ENCODE data around the gene ALG2.
A peak's percentile ranks its signal among the peaks of the same experiment; 100 is the strongest.
"Not testable (repeated sequence)": the region's sequence is repeated elsewhere in the genome, so short reads cannot be mapped to it uniquely, and the experiment has no call there.

Gene ALG2

GRCh38 chr9:99222416-99223270 is 901 bp upstream of the ALG2 start:
- no peak for DNase-seq (ENCODE audit: low spot score in 2 of 2)
- peak; percentile 57 for ATAC-seq
- Mint-ChIP-seq H3K4me3 (peak overlapping the region; percentile 100), H3K36me3 (peaks cover 84% of the 10 kb centered on the region), H3K9me3 (no peaks in the 10 kb centered on the region), H3K4me1 (peaks cover 63% of the 10 kb centered on the region), H3K27ac (peak overlapping the region; percentile 100)

GRCh38 chr9:99221266-99221620 is 499 bp downstream of the ALG2 start:
- Mint-ChIP-seq H3K36me3 (peaks cover 82% of the 10 kb centered on the region), H3K4me3 (peak overlapping the region; percentile 100), H3K9me3 (no peaks in the 10 kb centered on the region), H3K27ac (peak overlapping the region; percentile 100), H3K4me1 (peaks cover 64% of the 10 kb centered on the region)
- DNase-seq (ENCODE audit: low spot score in 2 of 2) = no peak
- no peak for ATAC-seq

GRCh38 chr9:99220011-99220410 is 1.7 kb downstream of the ALG2 start:
- Mint-ChIP-seq H3K4me1 (peaks cover 60% of the 10 kb centered on the region), H3K9me3 (no peaks in the 10 kb centered on the region), H3K4me3 (peak overlapping the region; percentile 100), H3K36me3 (peaks cover 79% of the 10 kb centered on the region), H3K27ac (peak overlapping the region; percentile 100)
- ATAC-seq (no peak), DNase-seq (ENCODE audit: low spot score in 2 of 2) (no peak)

- Mint-ChIP-seq H3K27ac (no peak overlapping the region), H3K4me3 (no peak overlapping the region), H3K9me3 (no peaks in the 10 kb centered on the region), H3K4me1 (peaks cover 43% of the 10 kb centered on the region), H3K36me3 (peaks cover 57% of the 10 kb centered on the region)
- ATAC-seq (no peak), DNase-seq (ENCODE audit: low spot score in 2 of 2) (no peak)
These were observed 5.7 kb downstream of the ALG2 start for GRCh38 chr9:99216073-99216472.

- ATAC-seq (no peak), DNase-seq (ENCODE audit: low spot score in 2 of 2) (no peak)
- peaks cover 37% of the 10 kb centered on the region for H3K36me3 Mint-ChIP-seq
- no peak overlapping the region for H3K4me3 Mint-ChIP-seq
- H3K4me1 Mint-ChIP-seq = peaks cover 23% of the 10 kb centered on the region
- H3K27ac Mint-ChIP-seq = no peak overlapping the region
- peaks cover 11% of the 10 kb centered on the region for H3K9me3 Mint-ChIP-seq
These were observed 8.5 kb downstream of the ALG2 start for GRCh38 chr9:99213197-99213596.

- peaks cover 13% of the 10 kb centered on the region for H3K4me1 Mint-ChIP-seq
- DNase-seq (ENCODE audit: low spot score in 2 of 2) = no peak
- H3K27ac Mint-ChIP-seq = no peak overlapping the region
- ATAC-seq = peak; percentile 37
- H3K36me3 Mint-ChIP-seq = peaks cover 23% of the 10 kb centered on the region
- H3K4me3 Mint-ChIP-seq = no peak overlapping the region
- H3K9me3 Mint-ChIP-seq = peaks cover 14% of the 10 kb centered on the region
These were observed 10.0 kb downstream of the ALG2 start for GRCh38 chr9:99211746-99212145.

- DNase-seq (ENCODE audit: low spot score in 2 of 2) (no peak), ATAC-seq (no peak)
- no peak overlapping the region for H3K27ac Mint-ChIP-seq
- H3K4me1 Mint-ChIP-seq = peaks cover 12% of the 10 kb centered on the region
- no peak overlapping the region for H3K4me3 Mint-ChIP-seq
- peaks cover 15% of the 10 kb centered on the region for H3K36me3 Mint-ChIP-seq
- peaks cover 14% of the 10 kb centered on the region for H3K9me3 Mint-ChIP-seq
These were observed 11.2 kb downstream of the ALG2 start for GRCh38 chr9:99210572-99210971.

- Mint-ChIP-seq H3K4me1 (no peaks in the 10 kb centered on the region), H3K27ac (no peak overlapping the region), H3K9me3 (no peaks in the 10 kb centered on the region), H3K4me3 (no peak overlapping the region), H3K36me3 (no peaks in the 10 kb centered on the region)
- no peak for ATAC-seq
- DNase-seq (ENCODE audit: low spot score in 2 of 2) = no peak
These were observed 20.1 kb downstream of the ALG2 start for GRCh38 chr9:99201603-99202002.

- H3K9me3 Mint-ChIP-seq = no peaks in the 10 kb centered on the region
- no peak overlapping the region for H3K27ac Mint-ChIP-seq
- no peaks in the 10 kb centered on the region for H3K4me1 Mint-ChIP-seq
- H3K36me3 Mint-ChIP-seq = no peaks in the 10 kb centered on the region
- ATAC-seq = no peak
- no peak for DNase-seq (ENCODE audit: low spot score in 2 of 2)
- no peak overlapping the region for H3K4me3 Mint-ChIP-seq
These were observed 21.7 kb downstream of the ALG2 start for GRCh38 chr9:99199938-99200539.

- Mint-ChIP-seq H3K36me3 (no peaks in the 10 kb centered on the region), H3K27ac (no peak overlapping the region), H3K4me3 (no peak overlapping the region), H3K4me1 (no peaks in the 10 kb centered on the region), H3K9me3 (no peaks in the 10 kb centered on the region)
- ATAC-seq (no peak), DNase-seq (ENCODE audit: low spot score in 2 of 2) (no peak)
These were observed 23.8 kb downstream of the ALG2 start for GRCh38 chr9:99197987-99198386.

- no peak for DNase-seq (ENCODE audit: low spot score in 2 of 2)
- Mint-ChIP-seq H3K27ac (no peak overlapping the region), H3K4me3 (no peak overlapping the region), H3K4me1 (no peaks in the 10 kb centered on the region), H3K9me3 (no peaks in the 10 kb centered on the region), H3K36me3 (no peaks in the 10 kb centered on the region)
- ATAC-seq = no peak
These were observed 24.6 kb downstream of the ALG2 start for GRCh38 chr9:99197124-99197630.

- not testable (repeated sequence) for H3K4me1 Mint-ChIP-seq; DNase-seq (ENCODE audit: low spot score in 2 of 2); H3K27ac Mint-ChIP-seq; H3K9me3 Mint-ChIP-seq; H3K36me3 Mint-ChIP-seq; ATAC-seq; H3K4me3 Mint-ChIP-seq
These were observed 25.3 kb downstream of the ALG2 start for GRCh38 chr9:99196484-99196883.

- H3K9me3 Mint-ChIP-seq = no peaks in the 10 kb centered on the region
- DNase-seq (ENCODE audit: low spot score in 2 of 2) (no peak), ATAC-seq (no peak)
- H3K4me3 Mint-ChIP-seq = no peak overlapping the region
- no peaks in the 10 kb centered on the region for H3K36me3 Mint-ChIP-seq
- no peaks in the 10 kb centered on the region for H3K4me1 Mint-ChIP-seq
- no peak overlapping the region for H3K27ac Mint-ChIP-seq
These were observed 28.3 kb downstream of the ALG2 start for GRCh38 chr9:99193466-99193821.

GRCh38 chr9:99192786-99193465 is 28.8 kb downstream of the ALG2 start:
- Mint-ChIP-seq H3K27ac (no peak overlapping the region), H3K36me3 (no peaks in the 10 kb centered on the region), H3K4me3 (no peak overlapping the region), H3K4me1 (no peaks in the 10 kb centered on the region), H3K9me3 (no peaks in the 10 kb centered on the region)
- DNase-seq (ENCODE audit: low spot score in 2 of 2) (no peak), ATAC-seq (no peak)

GRCh38 chr9:99190597-99191283 is 31.0 kb downstream of the ALG2 start:
- Mint-ChIP-seq H3K9me3 (no peaks in the 10 kb centered on the region), H3K36me3 (no peaks in the 10 kb centered on the region), H3K4me3 (no peak overlapping the region), H3K27ac (no peak overlapping the region), H3K4me1 (peaks cover 1% of the 10 kb centered on the region)
- ATAC-seq (no peak), DNase-seq (ENCODE audit: low spot score in 2 of 2) (no peak)
